PC-9 (cell line): ENCODE results near the gene ARL5B.

ENCODE experiments used
- CTCF ChIP-seq: fragments of 200-600 bp; sonication (generic); conservative IDR thresholded peaks from 2 replicates; pipeline ENCODE4 v1.6.1; 2017; ENCODE audit warnings: mixed run types, antibody characterized with exemption, mild to moderate bottlenecking, moderate library complexity
- EZH2 ChIP-seq: fragments of 200-600 bp; sonication (generic); IDR thresholded peaks from 2 replicates; pipeline ENCODE4 v1.8.0; 2017; ENCODE audit warnings: antibody characterized with exemption, low read depth

GRCh38 chr10:18649364-18649959 lies 9.8 kb upstream of the ARL5B start:
- TF ChIP-seq CTCF = no peak
- no peak for TF ChIP-seq EZH2
